ENCODE measurements around the gene DDI2.
"Not testable (repeated sequence)": the region's sequence is repeated elsewhere in the genome, so short reads cannot be mapped to it uniquely, and the experiment has no call there.

GRCh38 chr1:15652130-15652529, 34.9 kb downstream of the DDI2 start:
- not testable (repeated sequence) for TF ChIP-seq ZFP3 (tag by site-specific recombination; IDR thresholded peaks at IDR 0.05; ENCODE audit: low read depth); ZNF274 (IDR thresholded peaks at IDR 0.05; ENCODE audit: low read length); ZNF274 (tag by site-specific recombination; IDR thresholded peaks at IDR 0.05; ENCODE audit: borderline replicate concordance); PBX3 (CRISPR knock-in tag; IDR thresholded peaks at IDR 0.05); ZSCAN5A (tag by site-specific recombination; IDR thresholded peaks at IDR 0.05); ELK4 (IDR thresholded peaks at IDR 0.05; ENCODE audit: borderline replicate concordance, low read depth, low read length); SP2 (tag by site-specific recombination; IDR thresholded peaks at IDR 0.05); CTCF (tag by site-specific recombination; IDR thresholded peaks at IDR 0.05); ZFP41 (tag by site-specific recombination; IDR thresholded peaks at IDR 0.05; ENCODE audit: borderline replicate concordance); ZNF791 (tag by site-specific recombination; IDR thresholded peaks at IDR 0.05); ZNF580 (tag by site-specific recombination; IDR thresholded peaks at IDR 0.05); ZNF768 (tag by site-specific recombination; IDR thresholded peaks at IDR 0.05); ZNF146 (tag by site-specific recombination; IDR thresholded peaks at IDR 0.05)
